ENCODE data around the gene ATXN1.
"Not testable (repeated sequence)": the region's sequence is repeated elsewhere in the genome, so short reads cannot be mapped to it uniquely, and the experiment has no call there.

Gene ATXN1

DNA sequence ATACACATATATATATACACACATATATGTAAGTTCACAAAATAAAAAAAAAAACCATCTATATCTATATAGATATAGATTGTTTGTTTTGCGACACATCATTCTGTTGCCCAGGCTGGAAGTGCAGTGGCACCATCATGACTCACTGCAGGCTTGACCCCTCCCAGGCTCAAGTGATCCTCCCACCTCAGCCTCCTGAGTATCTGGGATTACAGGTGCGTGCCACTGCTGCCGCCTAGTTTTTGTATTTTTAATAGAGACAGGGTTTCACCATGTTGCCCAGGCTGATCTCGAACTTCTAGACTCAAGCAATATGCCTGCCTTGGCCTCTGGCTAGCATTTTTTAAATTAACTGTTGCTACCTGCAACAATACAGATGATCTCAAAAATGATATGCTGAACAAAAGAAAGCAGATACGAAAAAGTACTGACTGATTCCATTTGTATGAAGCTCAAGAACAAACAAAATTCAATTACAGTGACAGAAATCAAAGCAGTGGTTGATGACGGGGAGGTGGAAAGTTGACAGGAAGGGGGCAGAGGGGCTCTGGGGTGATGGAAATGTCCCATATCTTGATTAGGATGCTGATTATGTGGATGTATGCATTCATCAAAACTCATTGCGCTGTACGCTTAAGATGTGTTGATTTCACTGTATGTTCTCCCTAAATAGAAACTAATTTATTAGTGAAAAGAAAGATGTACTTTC, 49.6 kb downstream of the ATXN1 start:
- Histone ChIP-seq H3K9me2 (replicated peaks; ENCODE audit: insufficient read depth, low read length) (no peaks in the 10 kb centered on the region), H3K36me3 (ENCODE audit: low read length) (no peaks in the 10 kb centered on the region), H4K20me1 (ENCODE audit: low read depth, low read length) (peaks cover 3% of the 10 kb centered on the region; the same call in 1 of the 2 replicates), H3K9ac (ENCODE audit: low read length) (no peak overlapping the region), H3K9me3 (ENCODE audit: insufficient read depth, low read length) (no peaks in the 10 kb centered on the region), H3K27ac (ENCODE audit: low read depth, low read length) (no peak overlapping the region), H3K27me3 (ENCODE audit: low read length) (peaks cover 2% of the 10 kb centered on the region; the same call in 1 of the 2 replicates), H2AFZ (ENCODE audit: low read depth, low read length, severe bottlenecking) (no peak overlapping the region), H3K4me3 (ENCODE audit: insufficient read depth, low read length, poor library complexity, severe bottlenecking) (no peak overlapping the region), H3F3A (ENCODE audit: insufficient read depth) (no peaks in the 10 kb centered on the region), H3K4me2 (ENCODE audit: low read depth, low read length, poor library complexity, severe bottlenecking) (no peak overlapping the region), H3K79me2 (ENCODE audit: insufficient read depth, low read length) (no peaks in the 10 kb centered on the region)
- no peak for TF ChIP-seq EZH2phosphoT487 (conservative IDR thresholded peaks at IDR 0.05; ENCODE audit: low read length)
- TF ChIP-seq, protein P1, sequence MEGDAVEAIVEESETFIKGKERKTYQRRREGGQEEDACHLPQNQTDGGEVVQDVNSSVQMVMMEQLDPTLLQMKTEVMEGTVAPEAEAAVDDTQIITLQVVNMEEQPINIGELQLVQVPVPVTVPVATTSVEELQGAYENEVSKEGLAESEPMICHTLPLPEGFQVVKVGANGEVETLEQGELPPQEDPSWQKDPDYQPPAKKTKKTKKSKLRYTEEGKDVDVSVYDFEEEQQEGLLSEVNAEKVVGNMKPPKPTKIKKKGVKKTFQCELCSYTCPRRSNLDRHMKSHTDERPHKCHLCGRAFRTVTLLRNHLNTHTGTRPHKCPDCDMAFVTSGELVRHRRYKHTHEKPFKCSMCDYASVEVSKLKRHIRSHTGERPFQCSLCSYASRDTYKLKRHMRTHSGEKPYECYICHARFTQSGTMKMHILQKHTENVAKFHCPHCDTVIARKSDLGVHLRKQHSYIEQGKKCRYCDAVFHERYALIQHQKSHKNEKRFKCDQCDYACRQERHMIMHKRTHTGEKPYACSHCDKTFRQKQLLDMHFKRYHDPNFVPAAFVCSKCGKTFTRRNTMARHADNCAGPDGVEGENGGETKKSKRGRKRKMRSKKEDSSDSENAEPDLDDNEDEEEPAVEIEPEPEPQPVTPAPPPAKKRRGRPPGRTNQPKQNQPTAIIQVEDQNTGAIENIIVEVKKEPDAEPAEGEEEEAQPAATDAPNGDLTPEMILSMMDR (IDR thresholded peaks at IDR 0.05; ENCODE audit: insufficient read depth, low read length, poor library complexity, severe bottlenecking) = no peak

DNA sequence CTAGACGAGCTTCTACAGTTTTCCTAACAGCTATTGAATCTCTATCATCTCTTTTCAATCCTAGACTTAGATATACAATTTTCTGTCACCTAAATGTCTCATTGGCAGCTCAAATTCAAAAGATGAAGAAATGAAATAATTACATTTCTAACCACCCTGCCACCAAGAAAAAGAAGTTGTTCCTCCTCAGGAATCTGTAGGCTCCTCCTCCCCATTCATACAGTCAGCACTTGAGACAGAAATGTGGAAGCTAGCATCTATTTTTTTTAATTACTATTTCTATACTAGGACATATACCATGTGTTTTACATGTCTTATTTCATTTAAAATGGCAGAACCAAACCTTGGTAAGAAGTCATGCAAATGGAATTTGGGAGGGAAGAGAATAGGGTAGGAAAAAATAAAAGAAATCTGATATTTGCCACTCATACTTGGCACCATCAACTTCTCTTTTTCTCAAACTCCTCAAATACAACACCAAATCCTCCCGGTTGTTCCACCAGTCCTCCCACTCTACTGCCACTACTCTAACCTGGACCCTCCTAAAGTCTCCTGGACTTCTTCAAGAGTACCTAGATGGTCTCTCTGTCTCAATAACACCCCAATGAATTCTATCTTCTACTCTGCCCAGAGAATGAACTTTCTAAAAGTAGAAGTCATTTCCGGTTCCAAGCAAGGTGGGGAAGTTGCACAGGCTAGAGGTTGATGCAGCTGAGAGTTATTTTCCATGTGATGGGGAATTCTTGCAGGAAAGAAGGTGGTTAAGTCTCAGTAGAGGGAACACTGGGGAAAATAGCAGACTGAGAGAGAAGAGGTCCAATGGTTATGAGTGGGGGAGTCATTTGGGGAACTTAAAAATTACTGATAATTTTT, 54.1 kb downstream of the ATXN1 start:
- H3F3A ChIP-seq (ENCODE audit: insufficient read depth) = no peaks in the 10 kb centered on the region
- no peaks in the 10 kb centered on the region for H3K79me2 ChIP-seq (ENCODE audit: insufficient read depth, low read length)
- TF ChIP-seq, protein P1 (IDR thresholded peaks at IDR 0.05; ENCODE audit: insufficient read depth, low read length, poor library complexity, severe bottlenecking) = no peak
- TF ChIP-seq EZH2phosphoT487 (conservative IDR thresholded peaks at IDR 0.05; ENCODE audit: low read length) = no peak
- H3K4me3 ChIP-seq (ENCODE audit: insufficient read depth, low read length, poor library complexity, severe bottlenecking) = no peak overlapping the region
- no peak overlapping the region for H3K9ac ChIP-seq (ENCODE audit: low read length)
- H3K27me3 ChIP-seq (ENCODE audit: low read length) = peaks cover 2% of the 10 kb centered on the region; the same call in 1 of the 2 replicates
- H4K20me1 ChIP-seq (ENCODE audit: low read depth, low read length) = peaks cover 3% of the 10 kb centered on the region; the same call in 1 of the 2 replicates
- H3K9me2 ChIP-seq (replicated peaks; ENCODE audit: insufficient read depth, low read length) = no peaks in the 10 kb centered on the region
- H3K36me3 ChIP-seq (ENCODE audit: low read length) = no peaks in the 10 kb centered on the region
- no peak overlapping the region for H3K27ac ChIP-seq (ENCODE audit: low read depth, low read length)
- no peak overlapping the region for H3K4me2 ChIP-seq (ENCODE audit: low read depth, low read length, poor library complexity, severe bottlenecking)
- H2AFZ ChIP-seq (ENCODE audit: low read depth, low read length, severe bottlenecking) = no peak overlapping the region
- H3K9me3 ChIP-seq (ENCODE audit: insufficient read depth, low read length) = no peaks in the 10 kb centered on the region

DNA sequence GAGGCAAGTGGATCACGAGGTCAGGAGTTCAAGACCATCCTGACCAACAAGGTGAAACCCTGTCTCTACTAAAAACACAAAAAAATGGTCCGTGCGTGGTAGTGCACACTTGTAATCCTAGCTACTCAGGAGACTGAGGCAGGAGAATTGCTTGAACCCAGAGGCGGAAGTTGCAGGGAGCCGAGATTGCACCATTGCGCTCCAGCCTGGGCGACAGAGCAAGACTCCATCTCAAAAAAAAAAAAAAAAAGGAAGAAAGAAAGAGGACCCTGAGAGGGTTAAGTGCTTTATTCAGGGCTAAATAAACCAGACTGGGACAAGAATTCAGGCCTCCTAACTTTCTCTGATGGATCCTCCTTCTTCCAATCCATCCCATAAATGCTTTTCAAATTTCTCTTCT, 54.8 kb downstream of the ATXN1 start:
- H4K20me1 ChIP-seq (ENCODE audit: low read depth, low read length); H3K9me3 ChIP-seq (ENCODE audit: insufficient read depth, low read length); H3K27me3 ChIP-seq (ENCODE audit: low read length); H3K9me2 ChIP-seq (replicated peaks; ENCODE audit: insufficient read depth, low read length); H3K4me3 ChIP-seq (ENCODE audit: insufficient read depth, low read length, poor library complexity, severe bottlenecking); H3F3A ChIP-seq (ENCODE audit: insufficient read depth); H3K36me3 ChIP-seq (ENCODE audit: low read length); H2AFZ ChIP-seq (ENCODE audit: low read depth, low read length, severe bottlenecking); H3K27ac ChIP-seq (ENCODE audit: low read depth, low read length); H3K9ac ChIP-seq (ENCODE audit: low read length); H3K79me2 ChIP-seq (ENCODE audit: insufficient read depth, low read length); H3K4me2 ChIP-seq (ENCODE audit: low read depth, low read length, poor library complexity, severe bottlenecking): not testable (repeated sequence)
